ENCODE measurements around the gene PKP1. TPM values are rescaled to one million over a fixed set of nuclear protein-coding genes. Genes with fewer than 3 reads are reported as not detected.

PKP1 gene
- total and polyA plus RNA-seq, 2 donors (not counting 3 experiments of a cell fraction or from before 2014, with no cell fraction given) = 0.01 TPM; not detected in 1

GRCh38 chr1:201353186-201353940 lies 70.1 kb downstream of the PKP1 start:
- H3K79me2 ChIP-seq (ENCODE audit: control insufficient read depth, insufficient read depth, low read length) = no peaks in the 10 kb centered on the region
- no peaks in the 10 kb centered on the region for H3K36me3 ChIP-seq (ENCODE audit: control insufficient read depth in 2 of 2, extremely low read depth in 1 of 2, insufficient read depth in 2 of 2, low read length in 2 of 2)
- no TSS peak for BruUV-seq (replicated peaks)
- peaks cover 3% of the 10 kb centered on the region for H3K4me1 ChIP-seq (ENCODE audit: control insufficient read depth, extremely low read depth, insufficient read depth, low read length)
- H3K4me3 ChIP-seq (replicated peaks in 1 of 3; ENCODE audit: insufficient read depth in 1 of 3, low read depth in 1 of 3, low read length in 3 of 3) = no peak overlapping the region
- FAIRE-seq (no peak), DNase-seq (ENCODE audit: low read depth, low spot score) (no peak)
- no peak overlapping the region for H3K9ac ChIP-seq (replicated peaks; ENCODE audit: extremely low read depth, insufficient read depth, low read length)
- no peak overlapping the region for H3K4me2 ChIP-seq (ENCODE audit: insufficient read depth, low read length)
- H3K27me3 ChIP-seq (ENCODE audit: control insufficient read depth in 2 of 2, insufficient read depth in 2 of 2, low read length in 2 of 2) = peaks cover 0 to 5% of the 10 kb centered on the region in 2 experiments
- TF ChIP-seq GATA2 (IDR thresholded peaks at IDR 0.05; ENCODE audit: insufficient read depth, insufficient read length, low read depth, low read length) (no peak), POLR2AphosphoS5 (IDR thresholded peaks at IDR 0.05; ENCODE audit: insufficient read depth, low read depth, low read length) (no peak), POLR2A (IDR thresholded peaks at IDR 0.05; ENCODE audit: low read depth, low read length) (no peak), MYC (IDR thresholded peaks at IDR 0.05; ENCODE audit: low read depth, low read length) (no peak), EZH2 (IDR thresholded peaks at IDR 0.05; ENCODE audit: borderline replicate concordance, low read depth, low read length, severe bottlenecking) (no peak), JUN (IDR thresholded peaks at IDR 0.05; ENCODE audit: borderline replicate concordance, insufficient read depth, insufficient read length, low read depth) (no peak), FOS (IDR thresholded peaks at IDR 0.05; ENCODE audit: borderline replicate concordance, insufficient read depth, low read length) (no peak), MAX (IDR thresholded peaks at IDR 0.05; ENCODE audit: insufficient read depth, insufficient read length) (no peak)
- TF ChIP-seq, protein P1, sequence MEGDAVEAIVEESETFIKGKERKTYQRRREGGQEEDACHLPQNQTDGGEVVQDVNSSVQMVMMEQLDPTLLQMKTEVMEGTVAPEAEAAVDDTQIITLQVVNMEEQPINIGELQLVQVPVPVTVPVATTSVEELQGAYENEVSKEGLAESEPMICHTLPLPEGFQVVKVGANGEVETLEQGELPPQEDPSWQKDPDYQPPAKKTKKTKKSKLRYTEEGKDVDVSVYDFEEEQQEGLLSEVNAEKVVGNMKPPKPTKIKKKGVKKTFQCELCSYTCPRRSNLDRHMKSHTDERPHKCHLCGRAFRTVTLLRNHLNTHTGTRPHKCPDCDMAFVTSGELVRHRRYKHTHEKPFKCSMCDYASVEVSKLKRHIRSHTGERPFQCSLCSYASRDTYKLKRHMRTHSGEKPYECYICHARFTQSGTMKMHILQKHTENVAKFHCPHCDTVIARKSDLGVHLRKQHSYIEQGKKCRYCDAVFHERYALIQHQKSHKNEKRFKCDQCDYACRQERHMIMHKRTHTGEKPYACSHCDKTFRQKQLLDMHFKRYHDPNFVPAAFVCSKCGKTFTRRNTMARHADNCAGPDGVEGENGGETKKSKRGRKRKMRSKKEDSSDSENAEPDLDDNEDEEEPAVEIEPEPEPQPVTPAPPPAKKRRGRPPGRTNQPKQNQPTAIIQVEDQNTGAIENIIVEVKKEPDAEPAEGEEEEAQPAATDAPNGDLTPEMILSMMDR (IDR thresholded peaks at IDR 0.05; ENCODE audit: extremely low read depth in 1 of 2, insufficient read depth in 1 of 2, low read depth in 1 of 2, low read length in 2 of 2) = no peak
- no peaks in the 10 kb centered on the region for H3K9me1 ChIP-seq (replicated peaks; ENCODE audit: control insufficient read depth, extremely low read depth, insufficient read depth, low read length)
- ChIA-PET POLR2A (no interaction called here), CTCF (interaction anchor here (1.6 kb wide), 1 partner anchor 99 kb away, joined by 3 read pairs; no protein-coding TSS in a partner anchor)
- no peaks in the 10 kb centered on the region for H3K9me3 ChIP-seq (replicated peaks; ENCODE audit: control insufficient read depth, insufficient read depth, low read length)
- no peak overlapping the region for H3K27ac ChIP-seq (ENCODE audit: insufficient read depth, low read depth, low read length)
- H4K20me1 ChIP-seq (replicated peaks; ENCODE audit: control insufficient read depth, extremely low read depth, insufficient read depth, low read length) = no peaks in the 10 kb centered on the region
- H2AFZ ChIP-seq (ENCODE audit: low read depth, low read length) = no peak overlapping the region
- dilution Hi-C loops (cut with MboI; ENCODE audit: extremely low pct_ligation_motif_present, low sequenced_read_pairs) (no loop called here), intact Hi-C loops (cut with micrococcal nuclease) (no loop called here)
